PFSK-1 (cell line): ENCODE measurements around the gene SP3.

ENCODE experiments used
- FOXP2 ChIP-seq: optimal IDR thresholded peaks from 2 replicates; pipeline ENCODE3; 2011; ENCODE audit warnings: borderline replicate concordance, control low read depth, inconsistent platforms; ENCODE audit not compliant: insufficient read depth; ENCODE audit errors: extremely low read length, extremely low read depth
- POLR2AphosphoS5 ChIP-seq: IDR thresholded peaks from 2 replicates; pipeline ENCODE4 v1.6.1; 2012; ENCODE audit warnings: low read depth, mild to moderate bottlenecking, control low read depth, low read length, moderate library complexity
- REST ChIP-seq, 2 experiments: IDR thresholded peaks; 2 replicates each; pipeline versions ENCODE4 v1.6.1 to v1.8.0; 2011 to 2012; ENCODE audit warnings: low read depth in 2 of 2, low read length in 2 of 2, control low read depth in 1 of 2, inconsistent platforms in 1 of 2, mild to moderate bottlenecking in 1 of 2, moderate library complexity in 1 of 2; ENCODE audit not compliant: insufficient read depth in 1 of 2
- SIN3A ChIP-seq: IDR thresholded peaks from 2 replicates; pipeline ENCODE4 v1.6.1; 2012; ENCODE audit warnings: mild to moderate bottlenecking, low read length, moderate library complexity, borderline replicate concordance; ENCODE audit not compliant: insufficient read depth
- TAF1 ChIP-seq: IDR thresholded peaks from 2 replicates; pipeline ENCODE4 v1.6.1; 2012; ENCODE audit warnings: low read length, control low read depth, borderline replicate concordance; ENCODE audit not compliant: insufficient read depth

The SP3 gene

DNA sequence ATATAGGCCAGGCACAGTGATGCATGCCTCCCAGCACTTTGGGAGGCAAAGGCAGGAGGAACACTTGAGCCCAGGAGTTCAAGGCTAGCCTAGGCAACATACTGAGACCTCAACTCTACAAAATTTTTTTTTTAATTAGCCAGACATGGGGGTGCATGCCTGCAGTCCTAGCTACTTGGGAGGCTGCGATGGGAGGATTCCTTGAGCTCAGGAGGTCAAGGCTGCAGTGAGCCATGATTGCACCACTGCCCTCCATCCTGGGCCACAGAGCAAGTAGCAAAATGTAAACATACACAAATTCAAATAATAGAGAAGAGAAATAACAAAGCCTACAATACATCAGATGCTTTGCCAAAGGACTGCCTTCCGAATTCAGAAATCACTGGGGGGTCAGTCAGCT lies 7.0 kb upstream of the SP3 start:
- no peak for TF ChIP-seq SIN3A
- TF ChIP-seq POLR2AphosphoS5, result no peak
- no peak for TF ChIP-seq TAF1
- TF ChIP-seq REST (IDR thresholded peaks at IDR 0.05; ENCODE audit: insufficient read depth in 1 of 2, low read depth in 2 of 2, low read length in 2 of 2), result no peak
- no peak for TF ChIP-seq FOXP2

DNA sequence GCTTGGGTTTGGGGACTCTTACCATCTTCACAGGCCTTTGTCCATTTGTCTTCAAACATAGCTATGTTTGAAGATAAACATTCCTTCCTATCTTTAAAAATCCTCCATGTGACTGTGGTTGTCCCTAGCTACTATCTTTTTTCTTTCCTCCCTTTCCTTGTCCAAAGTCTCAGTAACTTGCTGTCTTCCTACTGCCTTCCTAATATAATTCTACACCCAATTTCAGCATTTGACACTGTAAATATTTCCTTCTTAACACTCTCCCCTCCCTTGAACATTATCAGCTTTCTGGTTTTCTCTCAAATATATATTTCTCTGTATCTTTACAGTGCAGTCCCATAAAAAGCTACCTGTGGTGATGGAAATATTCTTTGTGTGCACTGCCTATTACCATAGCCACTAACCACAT lies 5.3 kb upstream of the SP3 start:
- TF ChIP-seq TAF1, result no peak
- no peak for TF ChIP-seq REST (IDR thresholded peaks at IDR 0.05; ENCODE audit: insufficient read depth in 1 of 2, low read depth in 2 of 2, low read length in 2 of 2)
- TF ChIP-seq POLR2AphosphoS5, result no peak
- TF ChIP-seq SIN3A, result no peak
- TF ChIP-seq FOXP2, result no peak

DNA sequence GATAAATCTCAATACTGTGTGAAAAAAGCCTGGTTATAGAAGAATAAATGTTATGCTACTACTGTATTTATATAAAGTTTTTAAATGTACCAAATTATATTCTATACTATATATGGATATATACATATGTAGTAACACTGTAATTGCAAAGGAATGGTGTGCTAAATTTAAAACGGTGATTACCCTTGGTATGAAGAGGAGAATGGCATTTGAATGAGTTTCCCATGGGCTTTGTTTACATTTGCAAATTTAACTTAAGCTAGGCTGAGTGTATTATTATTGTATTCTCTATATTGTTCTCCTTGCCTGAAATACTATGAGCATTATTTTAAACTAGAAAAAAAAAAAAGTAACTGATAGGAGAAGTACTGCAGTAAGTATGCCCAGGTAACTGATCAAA lies 4.7 kb upstream of the SP3 start:
- TF ChIP-seq SIN3A (no peak), POLR2AphosphoS5 (no peak), REST (IDR thresholded peaks at IDR 0.05; ENCODE audit: insufficient read depth in 1 of 2, low read depth in 2 of 2, low read length in 2 of 2) (no peak)

DNA sequence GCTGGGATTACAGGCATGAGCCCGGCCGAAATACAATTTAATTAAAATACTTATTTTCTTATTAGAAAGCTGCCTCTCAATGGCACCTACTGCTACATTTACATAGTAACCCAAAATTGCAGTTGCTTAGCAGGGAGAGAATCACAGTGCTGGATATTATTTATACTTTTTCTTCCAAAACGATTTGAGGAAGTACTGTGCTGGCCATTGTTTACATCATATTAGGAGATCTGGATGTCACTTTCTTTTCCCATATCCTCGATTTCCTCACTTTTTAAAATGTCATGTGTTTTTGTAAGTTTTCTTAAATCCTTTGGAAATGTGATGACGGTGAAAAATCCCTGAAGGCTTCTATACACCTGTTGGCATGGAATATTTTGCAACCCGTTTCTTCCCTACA lies 3.4 kb upstream of the SP3 start:
- TF ChIP-seq REST (IDR thresholded peaks at IDR 0.05; ENCODE audit: insufficient read depth in 1 of 2, low read depth in 2 of 2, low read length in 2 of 2) (no peak), SIN3A (no peak), FOXP2 (no peak), POLR2AphosphoS5 (no peak), TAF1 (no peak)
